Hematopoietic multipotent progenitor cell treated with erythropoietin and hydrocortisone succinate and interleukin-3 and kit ligand, for 4 days (in vitro differentiated cells): Measurements from ENCODE around the gene ZNF268.
"Not testable (repeated sequence)": the region's sequence is repeated elsewhere in the genome, so short reads cannot be mapped to it uniquely, and the experiment has no call there.

Experiments used
- DNase-seq: peaks from one replicate; pipeline ENCODE4 v3.0.0-alpha.2; 2015

The ZNF268 gene

GRCh38 chr12:133231001-133231400 lies 49.7 kb downstream of the ZNF268 start:
- no peak for DNase-seq

GRCh38 chr12:133233006-133233405 lies 51.7 kb downstream of the ZNF268 start:
- DNase-seq, result no peak

- DNase-seq, result no peak
Measured at GRCh38 chr12:133233993-133234564, 52.8 kb downstream of the ZNF268 start.

- DNase-seq, result no peak
Measured at GRCh38 chr12:133234971-133235370, 53.7 kb downstream of the ZNF268 start.

GRCh38 chr12:133235401-133236112 lies 54.3 kb downstream of the ZNF268 start, which contains the start of gene ANHX:
ANHX (minus strand) TSS chr12:133235877; CDS start chr12:133234356, 1,521 bp downstream.
- no peak for DNase-seq

GRCh38 chr12:133236144-133236543 lies 54.8 kb downstream of the ZNF268 start:
- no peak for DNase-seq

GRCh38 chr12:133236556-133236955 lies 55.3 kb downstream of the ZNF268 start:
- no peak for DNase-seq

GRCh38 chr12:133251732-133252131 lies 70.4 kb downstream of the ZNF268 start:
- DNase-seq, result no peak

GRCh38 chr12:133255833-133256232 lies 74.5 kb downstream of the ZNF268 start:
- not testable (repeated sequence) for DNase-seq

- no peak for DNase-seq
Measured at GRCh38 chr12:133256321-133256720, 75.0 kb downstream of the ZNF268 start.

GRCh38 chr12:133264173-133264572 lies 82.9 kb downstream of the ZNF268 start:
- DNase-seq, result no peak
